ENCODE data around the gene CCER1. TPM values are rescaled to one million over a fixed set of nuclear protein-coding genes. Genes with fewer than 3 reads are reported as not detected.

The CCER1 gene
- total and polyA plus RNA-seq, 2 donors (not counting 1 experiment from before 2014, with no cell fraction given): not detected

DNA sequence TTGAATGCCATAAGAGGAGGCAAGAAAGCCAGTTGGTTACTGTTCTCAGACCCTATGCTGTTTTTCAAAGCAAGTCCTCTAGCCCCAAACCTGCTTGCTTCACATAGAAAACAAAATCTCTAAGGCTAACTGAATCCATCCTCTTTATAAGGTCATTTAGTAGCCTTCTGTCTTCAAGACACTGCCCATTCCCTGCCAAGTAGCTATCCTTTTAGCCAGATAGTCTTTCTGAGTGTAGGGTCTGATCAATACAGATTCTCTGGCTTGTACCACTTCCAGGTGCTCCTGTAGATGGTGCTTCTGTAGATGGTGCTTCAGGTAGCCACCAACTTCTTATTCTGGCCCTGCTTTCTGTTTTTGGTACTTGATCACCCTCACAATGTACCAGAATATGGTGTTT lies 15.9 kb upstream of the CCER1 start:
- H3K27ac Mint-ChIP-seq: no peak overlapping the region
- CTCF ChIA-PET: no interaction called here
- POLR2A ChIA-PET: no interaction called here
- no peak overlapping the region for H3K27ac ChIP-seq (ENCODE audit: low read length in 2 of 2)
- H3K9ac ChIP-seq (ENCODE audit: low read length): no peak overlapping the region
- no peaks in the 10 kb centered on the region for H3K4me1 Mint-ChIP-seq
- no peak for TF ChIP-seq EZH2 (IDR thresholded peaks at IDR 0.05; ENCODE audit: borderline replicate concordance, insufficient read depth, low read depth, low read length, poor library complexity, severe bottlenecking)
- TF ChIP-seq, protein P1, sequence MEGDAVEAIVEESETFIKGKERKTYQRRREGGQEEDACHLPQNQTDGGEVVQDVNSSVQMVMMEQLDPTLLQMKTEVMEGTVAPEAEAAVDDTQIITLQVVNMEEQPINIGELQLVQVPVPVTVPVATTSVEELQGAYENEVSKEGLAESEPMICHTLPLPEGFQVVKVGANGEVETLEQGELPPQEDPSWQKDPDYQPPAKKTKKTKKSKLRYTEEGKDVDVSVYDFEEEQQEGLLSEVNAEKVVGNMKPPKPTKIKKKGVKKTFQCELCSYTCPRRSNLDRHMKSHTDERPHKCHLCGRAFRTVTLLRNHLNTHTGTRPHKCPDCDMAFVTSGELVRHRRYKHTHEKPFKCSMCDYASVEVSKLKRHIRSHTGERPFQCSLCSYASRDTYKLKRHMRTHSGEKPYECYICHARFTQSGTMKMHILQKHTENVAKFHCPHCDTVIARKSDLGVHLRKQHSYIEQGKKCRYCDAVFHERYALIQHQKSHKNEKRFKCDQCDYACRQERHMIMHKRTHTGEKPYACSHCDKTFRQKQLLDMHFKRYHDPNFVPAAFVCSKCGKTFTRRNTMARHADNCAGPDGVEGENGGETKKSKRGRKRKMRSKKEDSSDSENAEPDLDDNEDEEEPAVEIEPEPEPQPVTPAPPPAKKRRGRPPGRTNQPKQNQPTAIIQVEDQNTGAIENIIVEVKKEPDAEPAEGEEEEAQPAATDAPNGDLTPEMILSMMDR (IDR thresholded peaks at IDR 0.05): no peak
- H2AFZ ChIP-seq (ENCODE audit: insufficient read depth, low read depth, low read length, poor library complexity, severe bottlenecking): no peak overlapping the region
- H4K20me1 ChIP-seq (ENCODE audit: control insufficient read depth, insufficient read depth, low read length, poor library complexity, severe bottlenecking): no peaks in the 10 kb centered on the region
- intact Hi-C loops (cut with micrococcal nuclease): no loop called here
- no peaks in the 10 kb centered on the region for H3K36me3 ChIP-seq (replicated peaks in 1 of 2; ENCODE audit: control extremely low read depth in 1 of 2, control insufficient read depth in 1 of 2, extremely low read depth in 1 of 2, insufficient read depth in 2 of 2, low read length in 1 of 2)
- DNase-seq: no peak
- no peak for ATAC-seq (ENCODE audit: low read depth)
- no peaks in the 10 kb centered on the region for H3K9me3 Mint-ChIP-seq (ENCODE audit: insufficient read depth)
- H3K4me2 ChIP-seq (replicated peaks; ENCODE audit: low read depth, low read length, poor library complexity, severe bottlenecking): no peak overlapping the region
- H3K4me1 ChIP-seq (ENCODE audit: control insufficient read depth in 2 of 2, insufficient read depth in 2 of 2, low read length in 2 of 2): no peaks in the 10 kb centered on the region
- H3K4me3 Mint-ChIP-seq: no peak overlapping the region
- no peaks in the 10 kb centered on the region for H3K9me3 ChIP-seq (ENCODE audit: control extremely low read depth in 1 of 3, control insufficient read depth in 2 of 3, insufficient read depth in 1 of 3, low read length in 2 of 3)
- H3K27me3 ChIP-seq (replicated peaks in 1 of 4; ENCODE audit: control extremely low read depth in 1 of 4, control insufficient read depth in 3 of 4, insufficient read depth in 4 of 4, low read length in 3 of 4): no peaks in the 10 kb centered on the region
- H3K4me3 ChIP-seq (ENCODE audit: control extremely low read depth in 1 of 5, extremely low read depth in 1 of 5, insufficient read depth in 1 of 5, low read depth in 2 of 5, low read length in 4 of 5): no peak overlapping the region
- H3K79me2 ChIP-seq (ENCODE audit: control insufficient read depth, insufficient read depth, low read length): no peaks in the 10 kb centered on the region
- peaks cover 8% of the 10 kb centered on the region for H3K27me3 Mint-ChIP-seq

DNA sequence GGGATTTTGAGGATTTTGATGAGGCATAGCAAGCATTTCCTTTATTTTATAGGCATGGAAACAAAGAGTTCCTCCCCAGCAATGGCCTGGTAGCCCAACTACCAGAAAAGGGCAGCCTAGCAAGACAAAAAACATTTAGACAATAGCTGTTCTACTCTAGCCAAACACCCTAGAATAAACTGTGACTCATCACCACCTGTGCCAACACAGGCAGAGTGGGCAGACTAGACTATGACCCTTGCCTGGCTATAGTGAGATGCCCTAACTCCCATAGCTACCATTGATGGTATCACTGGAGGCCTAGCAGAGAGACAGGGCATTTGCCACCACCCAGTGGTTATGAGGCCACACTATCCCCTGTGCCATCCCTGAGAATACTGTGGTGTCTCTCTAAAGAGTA lies 15.5 kb upstream of the CCER1 start:
- no peaks in the 10 kb centered on the region for H4K20me1 ChIP-seq (ENCODE audit: control insufficient read depth, insufficient read depth, low read length, poor library complexity, severe bottlenecking)
- ATAC-seq (ENCODE audit: low read depth) (no peak), DNase-seq (no peak)
- no peak overlapping the region for H3K27ac Mint-ChIP-seq
- H3K4me1 ChIP-seq (ENCODE audit: control insufficient read depth in 2 of 2, insufficient read depth in 2 of 2, low read length in 2 of 2): no peaks in the 10 kb centered on the region
- no peaks in the 10 kb centered on the region for H3K4me1 Mint-ChIP-seq
- H3K4me3 ChIP-seq (ENCODE audit: control extremely low read depth in 1 of 5, extremely low read depth in 1 of 5, insufficient read depth in 1 of 5, low read depth in 2 of 5, low read length in 4 of 5): no peak overlapping the region
- POLR2A ChIA-PET: no interaction called here
- H3K79me2 ChIP-seq (ENCODE audit: control insufficient read depth, insufficient read depth, low read length): no peaks in the 10 kb centered on the region
- H3K4me3 Mint-ChIP-seq: no peak overlapping the region
- no peak overlapping the region for H2AFZ ChIP-seq (ENCODE audit: insufficient read depth, low read depth, low read length, poor library complexity, severe bottlenecking)
- intact Hi-C loops (cut with micrococcal nuclease): no loop called here
- H3K9ac ChIP-seq (ENCODE audit: low read length): no peak overlapping the region
- no peaks in the 10 kb centered on the region for H3K36me3 ChIP-seq (replicated peaks in 1 of 2; ENCODE audit: control extremely low read depth in 1 of 2, control insufficient read depth in 1 of 2, extremely low read depth in 1 of 2, insufficient read depth in 2 of 2, low read length in 1 of 2)
- no peak overlapping the region for H3K27ac ChIP-seq (ENCODE audit: low read length in 2 of 2)
- no peaks in the 10 kb centered on the region for H3K9me3 ChIP-seq (ENCODE audit: control extremely low read depth in 1 of 3, control insufficient read depth in 2 of 3, insufficient read depth in 1 of 3, low read length in 2 of 3)
- no peaks in the 10 kb centered on the region for H3K27me3 ChIP-seq (replicated peaks in 1 of 4; ENCODE audit: control extremely low read depth in 1 of 4, control insufficient read depth in 3 of 4, insufficient read depth in 4 of 4, low read length in 3 of 4)
- TF ChIP-seq, protein P1 (IDR thresholded peaks at IDR 0.05): no peak
- TF ChIP-seq EZH2 (IDR thresholded peaks at IDR 0.05; ENCODE audit: borderline replicate concordance, insufficient read depth, low read depth, low read length, poor library complexity, severe bottlenecking): no peak
- H3K9me3 Mint-ChIP-seq (ENCODE audit: insufficient read depth): no peaks in the 10 kb centered on the region
- no peak overlapping the region for H3K4me2 ChIP-seq (replicated peaks; ENCODE audit: low read depth, low read length, poor library complexity, severe bottlenecking)
- CTCF ChIA-PET: interaction anchor here (1.3 kb wide), 1 partner anchor 8 kb away, joined by 3 read pairs; no protein-coding TSS in a partner anchor
- peaks cover 8% of the 10 kb centered on the region for H3K27me3 Mint-ChIP-seq

Data from B cell (primary cell).